PFSK-1 (cell line): ENCODE results near the gene PLA2G4A.

ENCODE experiments used
- TAF1 ChIP-seq: IDR thresholded peaks from 2 replicates; pipeline ENCODE4 v1.6.1; 2012; ENCODE audit warnings: low read length, control low read depth, borderline replicate concordance; ENCODE audit not compliant: insufficient read depth
- TF ChIP-seq, protein P1 (sequence below), 2 experiments: IDR thresholded peaks; 2 replicates each; pipeline versions ENCODE4 v1.6.1 to v1.8.0; 2011 to 2012; ENCODE audit warnings: low read depth in 2 of 2, low read length in 2 of 2, control low read depth in 1 of 2, inconsistent platforms in 1 of 2, mild to moderate bottlenecking in 1 of 2, moderate library complexity in 1 of 2; ENCODE audit not compliant: insufficient read depth in 1 of 2

- TF ChIP-seq, protein P1, sequence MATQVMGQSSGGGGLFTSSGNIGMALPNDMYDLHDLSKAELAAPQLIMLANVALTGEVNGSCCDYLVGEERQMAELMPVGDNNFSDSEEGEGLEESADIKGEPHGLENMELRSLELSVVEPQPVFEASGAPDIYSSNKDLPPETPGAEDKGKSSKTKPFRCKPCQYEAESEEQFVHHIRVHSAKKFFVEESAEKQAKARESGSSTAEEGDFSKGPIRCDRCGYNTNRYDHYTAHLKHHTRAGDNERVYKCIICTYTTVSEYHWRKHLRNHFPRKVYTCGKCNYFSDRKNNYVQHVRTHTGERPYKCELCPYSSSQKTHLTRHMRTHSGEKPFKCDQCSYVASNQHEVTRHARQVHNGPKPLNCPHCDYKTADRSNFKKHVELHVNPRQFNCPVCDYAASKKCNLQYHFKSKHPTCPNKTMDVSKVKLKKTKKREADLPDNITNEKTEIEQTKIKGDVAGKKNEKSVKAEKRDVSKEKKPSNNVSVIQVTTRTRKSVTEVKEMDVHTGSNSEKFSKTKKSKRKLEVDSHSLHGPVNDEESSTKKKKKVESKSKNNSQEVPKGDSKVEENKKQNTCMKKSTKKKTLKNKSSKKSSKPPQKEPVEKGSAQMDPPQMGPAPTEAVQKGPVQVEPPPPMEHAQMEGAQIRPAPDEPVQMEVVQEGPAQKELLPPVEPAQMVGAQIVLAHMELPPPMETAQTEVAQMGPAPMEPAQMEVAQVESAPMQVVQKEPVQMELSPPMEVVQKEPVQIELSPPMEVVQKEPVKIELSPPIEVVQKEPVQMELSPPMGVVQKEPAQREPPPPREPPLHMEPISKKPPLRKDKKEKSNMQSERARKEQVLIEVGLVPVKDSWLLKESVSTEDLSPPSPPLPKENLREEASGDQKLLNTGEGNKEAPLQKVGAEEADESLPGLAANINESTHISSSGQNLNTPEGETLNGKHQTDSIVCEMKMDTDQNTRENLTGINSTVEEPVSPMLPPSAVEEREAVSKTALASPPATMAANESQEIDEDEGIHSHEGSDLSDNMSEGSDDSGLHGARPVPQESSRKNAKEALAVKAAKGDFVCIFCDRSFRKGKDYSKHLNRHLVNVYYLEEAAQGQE (IDR thresholded peaks at IDR 0.05; ENCODE audit: insufficient read depth in 1 of 2, low read depth in 2 of 2, low read length in 2 of 2): no peak
- TF ChIP-seq TAF1: no peak
Measured at GRCh38 chr1:186869526-186870228, 40.9 kb downstream of the PLA2G4A start.
